Measurements from ENCODE around the gene COPG1. TPM values are rescaled to one million over a fixed set of nuclear protein-coding genes. Genes with fewer than 3 reads are reported as not detected.

COPG1 gene
- total and polyA plus RNA-seq, 2 of the 4 experiments (the other 2 are of a cell fraction), result 203 to 446 TPM

DNA sequence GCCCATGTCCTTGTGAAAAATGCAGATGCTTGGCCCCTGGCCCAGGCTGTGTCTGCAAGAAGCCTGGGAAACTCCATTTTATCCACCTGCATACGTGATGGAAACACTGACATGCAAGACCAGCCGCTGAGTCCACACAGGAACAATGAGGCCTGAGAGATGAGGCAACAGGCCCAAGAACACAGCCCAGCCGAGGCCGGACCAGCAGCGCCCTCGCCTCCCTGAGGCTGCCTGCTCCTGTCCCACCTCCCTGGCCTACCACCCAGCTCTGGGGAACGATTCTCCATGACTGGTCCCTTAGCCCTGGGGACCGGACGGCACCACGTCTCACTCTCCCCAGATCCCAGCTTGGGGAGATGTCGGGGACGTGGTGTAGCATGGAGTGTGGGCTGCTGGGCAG lies 76.7 kb downstream of the COPG1 start:
- Histone ChIP-seq H3K9me3 (ENCODE audit: control insufficient read depth, insufficient read depth, low read length) (no peaks in the 10 kb centered on the region), H2AK9ac (replicated peaks; ENCODE audit: low read depth, low read length, poor library complexity) (no peak overlapping the region), H3K23ac (ENCODE audit: low read depth, low read length) (no peak overlapping the region), H3K79me1 (ENCODE audit: low read depth in 1 of 2, low read length in 2 of 2) (peaks cover 0 to 2% of the 10 kb centered on the region in 2 experiments; a peak in 2 of 4 replicates), H3K36me3 (ENCODE audit: control insufficient read depth, insufficient read depth, low read length) (peaks cover 3% of the 10 kb centered on the region), H3K27me3 (ENCODE audit: control insufficient read depth, insufficient read depth, low read length) (no peaks in the 10 kb centered on the region), H3K18ac (ENCODE audit: low read depth, low read length) (no peak overlapping the region), H4K8ac (ENCODE audit: low read depth in 2 of 2, low read length in 2 of 2) (no peak overlapping the region), H3K4me3 (ENCODE audit: insufficient read depth, low read depth, low read length) (no peak overlapping the region), H2AK5ac (ENCODE audit: low read depth, low read length) (no peak overlapping the region), H3K4ac (ENCODE audit: low read depth, low read length) (no peak overlapping the region), H3K27ac (ENCODE audit: insufficient read depth, low read length) (no peak overlapping the region), H3K9me1 (ENCODE audit: insufficient read depth, low read length) (peaks cover 15% of the 10 kb centered on the region), H2BK120ac (ENCODE audit: low read depth, low read length) (no peak overlapping the region), H2BK20ac (ENCODE audit: low read depth, low read length) (no peak overlapping the region), H2AFZ (replicated peaks; ENCODE audit: low read length, poor library complexity) (no peak overlapping the region), H2BK15ac (ENCODE audit: low read depth, low read length) (no peak overlapping the region), H3K4me1 (ENCODE audit: control insufficient read depth, insufficient read depth, low read length) (0 out of 2 replicates have a peak, but pooled peaks cover 2% of the 10 kb centered on the region), H3K14ac (replicated peaks; ENCODE audit: low read depth, low read length) (no peak overlapping the region), H2BK5ac (ENCODE audit: low read depth, low read length, poor library complexity, severe bottlenecking) (no peak overlapping the region), H3K9ac (ENCODE audit: low read depth, low read length) (no peak overlapping the region), H4K20me1 (ENCODE audit: insufficient read depth, low read length) (no peaks in the 10 kb centered on the region), H3K4me2 (ENCODE audit: low read depth, low read length) (no peak overlapping the region), H4K91ac (ENCODE audit: insufficient read depth, low read depth, low read length) (no peak overlapping the region), H3K56ac (ENCODE audit: extremely low read depth, insufficient read depth, low read length) (no peak overlapping the region), H4K5ac (ENCODE audit: low read depth, low read length) (no peak overlapping the region)
- in situ Hi-C loops (cut with MboI; ENCODE audit: low sequenced_read_pairs) (no loop called here), intact Hi-C loops (cut with micrococcal nuclease) (no loop called here), dilution Hi-C loops (cut with HindIII; ENCODE audit: low sequenced_read_pairs, unreplicated experiment) (no loop called here)
- TF ChIP-seq RFX5 (IDR thresholded peaks at IDR 0.05; ENCODE audit: low read depth, low read length) (no peak), POLR2A (IDR thresholded peaks at IDR 0.05; ENCODE audit: low read depth, low read length) (no peak), CHD1 (IDR thresholded peaks at IDR 0.05; ENCODE audit: low read depth, low read length) (no peak), MAZ (IDR thresholded peaks at IDR 0.05; ENCODE audit: borderline replicate concordance, low read depth, low read length) (no peak), FOS (IDR thresholded peaks at IDR 0.05; ENCODE audit: low read depth, low read length) (no peak), USF2 (IDR thresholded peaks at IDR 0.05; ENCODE audit: low read depth, low read length) (no peak)
- TF ChIP-seq, protein P1, sequence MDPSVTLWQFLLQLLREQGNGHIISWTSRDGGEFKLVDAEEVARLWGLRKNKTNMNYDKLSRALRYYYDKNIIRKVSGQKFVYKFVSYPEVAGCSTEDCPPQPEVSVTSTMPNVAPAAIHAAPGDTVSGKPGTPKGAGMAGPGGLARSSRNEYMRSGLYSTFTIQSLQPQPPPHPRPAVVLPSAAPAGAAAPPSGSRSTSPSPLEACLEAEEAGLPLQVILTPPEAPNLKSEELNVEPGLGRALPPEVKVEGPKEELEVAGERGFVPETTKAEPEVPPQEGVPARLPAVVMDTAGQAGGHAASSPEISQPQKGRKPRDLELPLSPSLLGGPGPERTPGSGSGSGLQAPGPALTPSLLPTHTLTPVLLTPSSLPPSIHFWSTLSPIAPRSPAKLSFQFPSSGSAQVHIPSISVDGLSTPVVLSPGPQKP (IDR thresholded peaks at IDR 0.05; ENCODE audit: borderline replicate concordance, low read depth, low read length), result no peak
- BruUV-seq (replicated peaks), result no TSS peak
- DNase-seq (no peak), ATAC-seq (ENCODE audit: low read depth) (no peak)
- CTCF ChIA-PET, result no interaction called here
- WGBS, 2 experiments (ENCODE audit: extremely low coverage in 2 of 2, insufficient read length in 1 of 2), result no CpG with 5 or more reads among the region's 12 CpGs
- POLR2A ChIA-PET (ENCODE audit: unreplicated experiment), result interaction anchor here (0.6 kb wide), 1 partner anchor 63 kb away, joined by 8 read pairs; no protein-coding TSS in a partner anchor

Data from IMR-90 (cell line).